ENCODE measurements around the gene ITGA2B. TPM values are rescaled to one million over a fixed set of nuclear protein-coding genes. Genes with fewer than 3 reads are reported as not detected.

Gene ITGA2B
- polyA plus RNA-seq, 1 donor (not counting 4 experiments of a cell fraction or from before 2014, with no cell fraction given) = not detected

- no peaks in the 10 kb centered on the region for H4K20me1 ChIP-seq (ENCODE audit: control insufficient read depth, extremely low read depth, insufficient read depth, low read length)
- H2AFZ ChIP-seq (ENCODE audit: control insufficient read depth, low read length) = no peak overlapping the region
- dilution Hi-C loops (cut with MboI; ENCODE audit: extremely low pct_ligation_motif_present, low sequenced_read_pairs) = no loop called here
Measured at GRCh38 chr17:44327715-44328449, 61.6 kb downstream of the ITGA2B start.

DNA sequence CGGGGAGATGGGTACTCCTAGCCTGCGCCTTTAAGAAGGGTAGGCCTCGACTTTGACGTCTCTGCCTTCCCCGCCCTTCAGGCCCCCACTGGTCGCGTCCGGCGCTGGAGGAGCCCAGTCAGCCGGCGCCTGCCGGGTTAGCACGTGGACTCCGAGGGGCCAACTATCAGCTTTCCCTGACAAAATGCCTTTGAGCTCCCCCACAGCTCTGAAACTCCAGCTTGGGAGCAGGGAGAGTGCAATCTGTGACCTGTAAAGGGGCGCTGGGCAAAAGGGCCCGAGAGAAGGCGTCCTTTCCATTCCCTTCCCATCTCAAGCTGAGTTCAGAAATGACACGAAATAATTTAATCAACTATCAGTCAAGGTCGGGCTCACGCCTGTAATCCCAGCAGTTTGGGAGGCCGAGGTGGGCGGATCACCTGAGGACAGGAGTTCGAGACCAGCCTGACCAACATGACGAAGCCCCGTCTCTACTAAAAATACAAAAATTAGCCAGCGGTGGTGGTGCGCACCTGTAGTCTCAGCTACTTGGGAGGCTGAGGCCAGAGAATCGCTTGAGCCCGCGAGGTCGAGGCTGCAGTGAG, 62.5 kb downstream of the ITGA2B start:
- TF ChIP-seq, protein P1, sequence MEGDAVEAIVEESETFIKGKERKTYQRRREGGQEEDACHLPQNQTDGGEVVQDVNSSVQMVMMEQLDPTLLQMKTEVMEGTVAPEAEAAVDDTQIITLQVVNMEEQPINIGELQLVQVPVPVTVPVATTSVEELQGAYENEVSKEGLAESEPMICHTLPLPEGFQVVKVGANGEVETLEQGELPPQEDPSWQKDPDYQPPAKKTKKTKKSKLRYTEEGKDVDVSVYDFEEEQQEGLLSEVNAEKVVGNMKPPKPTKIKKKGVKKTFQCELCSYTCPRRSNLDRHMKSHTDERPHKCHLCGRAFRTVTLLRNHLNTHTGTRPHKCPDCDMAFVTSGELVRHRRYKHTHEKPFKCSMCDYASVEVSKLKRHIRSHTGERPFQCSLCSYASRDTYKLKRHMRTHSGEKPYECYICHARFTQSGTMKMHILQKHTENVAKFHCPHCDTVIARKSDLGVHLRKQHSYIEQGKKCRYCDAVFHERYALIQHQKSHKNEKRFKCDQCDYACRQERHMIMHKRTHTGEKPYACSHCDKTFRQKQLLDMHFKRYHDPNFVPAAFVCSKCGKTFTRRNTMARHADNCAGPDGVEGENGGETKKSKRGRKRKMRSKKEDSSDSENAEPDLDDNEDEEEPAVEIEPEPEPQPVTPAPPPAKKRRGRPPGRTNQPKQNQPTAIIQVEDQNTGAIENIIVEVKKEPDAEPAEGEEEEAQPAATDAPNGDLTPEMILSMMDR (optimal IDR thresholded peaks at IDR 0.05 in 1 of 3, IDR thresholded peaks at IDR 0.05 in 1 of 3, conservative IDR thresholded peaks at IDR 0.05 in 1 of 3; ENCODE audit: extremely low read depth in 1 of 3, insufficient read depth in 2 of 3, low read length in 3 of 3) = no peak
- no peak for TF ChIP-seq EZH2 (IDR thresholded peaks at IDR 0.05; ENCODE audit: low read length)
- Histone ChIP-seq H4K20me1 (ENCODE audit: control insufficient read depth, extremely low read depth, insufficient read depth, low read length) (no peaks in the 10 kb centered on the region), H3K27ac (ENCODE audit: control insufficient read depth, insufficient read depth, low read length) (peak overlapping the region; percentile 31), H3K4me3 (ENCODE audit: control insufficient read depth in 2 of 3, extremely low read depth in 1 of 3, insufficient read depth in 2 of 3, low read depth in 1 of 3, low read length in 3 of 3) (peak overlapping the region in 1 of 3 experiments; percentile 27), H3K9me1 (ENCODE audit: control insufficient read depth, extremely low read depth, insufficient read depth, low read length) (no peaks in the 10 kb centered on the region), H3K36me3 (ENCODE audit: control insufficient read depth in 2 of 2, extremely low read depth in 1 of 2, insufficient read depth in 2 of 2, low read length in 2 of 2) (peaks cover 6% of the 10 kb centered on the region in 2 experiments), H3K9me3 (ENCODE audit: control insufficient read depth, low read depth, low read length) (no peaks in the 10 kb centered on the region), H3K27me3 (ENCODE audit: control insufficient read depth, extremely low read depth, insufficient read depth, low read length) (no peaks in the 10 kb centered on the region), H3K79me2 (ENCODE audit: control insufficient read depth, insufficient read depth, low read length) (peaks cover 17% of the 10 kb centered on the region), H2AFZ (ENCODE audit: control insufficient read depth, low read length) (peak overlapping the region; percentile 23), H3K9ac (ENCODE audit: control insufficient read depth, extremely low read depth, insufficient read depth, low read length) (peak overlapping the region; percentile 37), H3K4me1 (ENCODE audit: control insufficient read depth, extremely low read depth, insufficient read depth, low read length) (peaks cover 4% of the 10 kb centered on the region), H3K4me2 (ENCODE audit: control insufficient read depth, extremely low read depth, insufficient read depth, low read depth, low read length) (peak overlapping the region; percentile 41)
- dilution Hi-C loops (cut with MboI; ENCODE audit: extremely low pct_ligation_motif_present, low sequenced_read_pairs) = no loop called here
- FAIRE-seq (no peak), DNase-seq (ENCODE audit: low read depth, low spot score) (no peak)

More at GRCh38 chr17:44327715-44328449, 61.6 kb downstream of the ITGA2B start:
- Histone ChIP-seq H3K9ac (ENCODE audit: control insufficient read depth, extremely low read depth, insufficient read depth, low read length) (no peak overlapping the region), H3K27me3 (ENCODE audit: control insufficient read depth, extremely low read depth, insufficient read depth, low read length) (no peaks in the 10 kb centered on the region), H3K9me1 (ENCODE audit: control insufficient read depth, extremely low read depth, insufficient read depth, low read length) (no peaks in the 10 kb centered on the region), H3K27ac (ENCODE audit: control insufficient read depth, insufficient read depth, low read length) (no peak overlapping the region), H3K4me3 (ENCODE audit: control insufficient read depth in 2 of 3, extremely low read depth in 1 of 3, insufficient read depth in 2 of 3, low read depth in 1 of 3, low read length in 3 of 3) (no peak overlapping the region), H3K36me3 (ENCODE audit: control insufficient read depth in 2 of 2, extremely low read depth in 1 of 2, insufficient read depth in 2 of 2, low read length in 2 of 2) (peaks cover 0 to 1% of the 10 kb centered on the region in 2 experiments), H3K9me3 (ENCODE audit: control insufficient read depth, low read depth, low read length) (no peaks in the 10 kb centered on the region), H3K4me1 (ENCODE audit: control insufficient read depth, extremely low read depth, insufficient read depth, low read length) (peaks cover 4% of the 10 kb centered on the region), H3K4me2 (ENCODE audit: control insufficient read depth, extremely low read depth, insufficient read depth, low read depth, low read length) (no peak overlapping the region), H3K79me2 (ENCODE audit: control insufficient read depth, insufficient read depth, low read length) (peaks cover 15% of the 10 kb centered on the region)
- no peak for FAIRE-seq
- DNase-seq (ENCODE audit: low read depth, low spot score) = no peak
- no peak for TF ChIP-seq EZH2 (IDR thresholded peaks at IDR 0.05; ENCODE audit: low read length)
- TF ChIP-seq, protein P1 (optimal IDR thresholded peaks at IDR 0.05 in 1 of 3, IDR thresholded peaks at IDR 0.05 in 1 of 3, conservative IDR thresholded peaks at IDR 0.05 in 1 of 3; ENCODE audit: extremely low read depth in 1 of 3, insufficient read depth in 2 of 3, low read length in 3 of 3) = no peak
